Left cardiac atrium (tissue), 4 donors: ENCODE data around the gene COL18A1. TPM values are rescaled to one million over a fixed set of nuclear protein-coding genes. Genes with fewer than 3 reads are reported as not detected.

Source experiments
- ATAC-seq, 2 donors: fragments of 200-7000 bp; cut with Tn5 transposase; one replicate each; pipeline ENCODE4 v1.9.1; 2020; ENCODE audit warnings: mild to moderate bottlenecking in 2 of 2, moderate library complexity in 2 of 2
- DNase-seq: peaks from one replicate; pipeline ENCODE4 v3.0.0-alpha.2; 2020
- intact Hi-C, 2 donors: fragments of 100-400 bp; cut with DNase I; formaldehyde crosslinking; loops; one replicate each; pipeline versions ENCODE4 v1.14.1 to v1.15.1; 2022 to 2023
- total RNA-seq, 2 donors: library from RNA; stranded (reverse); fragmentation: NEBNext Ultra II Directional; extraction: Animal tissue kit (Norgen Biotek cat#: 25700); gene quantifications; one replicate each; pipeline ENCODE4 v1.2.1, GENCODE V29; 2021
- donor health status: DM: no; HTN: yes; CAD: no.
- donor health status: DM: no; HTN: yes; CAD: no; lungs with severe emphysema.
- donor health status: DM: yes; HTN: yes; CAD: no.
- donor health status: Dilated cardiomyopathy.

Gene COL18A1
- total RNA-seq, 2 donors from 2014 or later, result 53.4 to 104 TPM

- no peak for DNase-seq
- intact Hi-C loops, result loop anchor here in 1 of 2 donors (5.0 kb wide), 1 partner anchor 345 kb away; no protein-coding TSS in a partner anchor
- ATAC-seq, result peak in 1 of 2 donors; percentile 1
These were observed 72.5 kb downstream of the COL18A1 start for GRCh38 chr21:45477176-45478114.

- ATAC-seq (peak; percentile 37 to 64), DNase-seq (peak; percentile 74)
- intact Hi-C loops, result loop anchor here in 1 of 2 donors (5.0 kb wide), 1 partner anchor 344 kb away; no protein-coding TSS in a partner anchor
These were observed 73.3 kb downstream of the COL18A1 start for GRCh38 chr21:45478115-45478801.

GRCh38 chr21:45478816-45479669 is 74.1 kb downstream of the COL18A1 start:
- peak; percentile 25 for DNase-seq
- intact Hi-C loops, result loop anchor here in 1 of 2 donors (5.0 kb wide), 1 partner anchor 343 kb away; no protein-coding TSS in a partner anchor
- no peak for ATAC-seq

- DNase-seq, result no peak
- intact Hi-C loops, result loop anchor here in 1 of 2 donors (5.0 kb wide), 1 partner anchor 342 kb away; no protein-coding TSS in a partner anchor
- no peak for ATAC-seq
These were observed 75.0 kb downstream of the COL18A1 start for GRCh38 chr21:45479691-45480675.

- no peak for ATAC-seq
- no peak for DNase-seq
- intact Hi-C loops, result no loop called here
These were observed 75.9 kb downstream of the COL18A1 start for GRCh38 chr21:45480701-45481500.

- ATAC-seq, result no peak
- intact Hi-C loops, result no loop called here
- DNase-seq, result no peak
These were observed 76.6 kb downstream of the COL18A1 start for GRCh38 chr21:45481566-45481965.

- intact Hi-C loops, result no loop called here
- ATAC-seq, result no peak
- DNase-seq, result no peak
These were observed 77.3 kb downstream of the COL18A1 start for GRCh38 chr21:45481977-45482898.

- ATAC-seq, result peak in 1 of 2 donors; percentile 11
- DNase-seq, result no peak
- intact Hi-C loops, result no loop called here
These were observed 78.2 kb downstream of the COL18A1 start for GRCh38 chr21:45482899-45483821.

GRCh38 chr21:45484318-45484717 is 79.4 kb downstream of the COL18A1 start:
- DNase-seq (no peak), ATAC-seq (no peak)
- intact Hi-C loops, result no loop called here

GRCh38 chr21:45485686-45486442 is 80.9 kb downstream of the COL18A1 start:
- DNase-seq, result no peak
- no peak for ATAC-seq
- intact Hi-C loops, result no loop called here

GRCh38 chr21:45486443-45487160 is 81.6 kb downstream of the COL18A1 start:
- intact Hi-C loops, result no loop called here
- ATAC-seq, result no peak
- DNase-seq, result no peak

- ATAC-seq, result no peak
- no peak for DNase-seq
- intact Hi-C loops, result no loop called here
These were observed 82.3 kb downstream of the COL18A1 start for GRCh38 chr21:45487161-45487806.

- intact Hi-C loops, result no loop called here
- DNase-seq, result no peak
- ATAC-seq, result no peak
These were observed 83.1 kb downstream of the COL18A1 start for GRCh38 chr21:45487891-45488600.
